ENCODE measurements around the gene ERV3-1. TPM values are rescaled to one million over a fixed set of nuclear protein-coding genes. Genes with fewer than 3 reads are reported as not detected.
"Not testable (repeated sequence)": the region's sequence is repeated elsewhere in the genome, so short reads cannot be mapped to it uniquely, and the experiment has no call there.

ERV3-1 gene, protein sequence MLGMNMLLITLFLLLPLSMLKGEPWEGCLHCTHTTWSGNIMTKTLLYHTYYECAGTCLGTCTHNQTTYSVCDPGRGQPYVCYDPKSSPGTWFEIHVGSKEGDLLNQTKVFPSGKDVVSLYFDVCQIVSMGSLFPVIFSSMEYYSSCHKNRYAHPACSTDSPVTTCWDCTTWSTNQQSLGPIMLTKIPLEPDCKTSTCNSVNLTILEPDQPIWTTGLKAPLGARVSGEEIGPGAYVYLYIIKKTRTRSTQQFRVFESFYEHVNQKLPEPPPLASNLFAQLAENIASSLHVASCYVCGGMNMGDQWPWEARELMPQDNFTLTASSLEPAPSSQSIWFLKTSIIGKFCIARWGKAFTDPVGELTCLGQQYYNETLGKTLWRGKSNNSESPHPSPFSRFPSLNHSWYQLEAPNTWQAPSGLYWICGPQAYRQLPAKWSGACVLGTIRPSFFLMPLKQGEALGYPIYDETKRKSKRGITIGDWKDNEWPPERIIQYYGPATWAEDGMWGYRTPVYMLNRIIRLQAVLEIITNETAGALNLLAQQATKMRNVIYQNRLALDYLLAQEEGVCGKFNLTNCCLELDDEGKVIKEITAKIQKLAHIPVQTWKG
- total RNA-seq, result 6.7 and 8.7 TPM in 2 replicates

DNA sequence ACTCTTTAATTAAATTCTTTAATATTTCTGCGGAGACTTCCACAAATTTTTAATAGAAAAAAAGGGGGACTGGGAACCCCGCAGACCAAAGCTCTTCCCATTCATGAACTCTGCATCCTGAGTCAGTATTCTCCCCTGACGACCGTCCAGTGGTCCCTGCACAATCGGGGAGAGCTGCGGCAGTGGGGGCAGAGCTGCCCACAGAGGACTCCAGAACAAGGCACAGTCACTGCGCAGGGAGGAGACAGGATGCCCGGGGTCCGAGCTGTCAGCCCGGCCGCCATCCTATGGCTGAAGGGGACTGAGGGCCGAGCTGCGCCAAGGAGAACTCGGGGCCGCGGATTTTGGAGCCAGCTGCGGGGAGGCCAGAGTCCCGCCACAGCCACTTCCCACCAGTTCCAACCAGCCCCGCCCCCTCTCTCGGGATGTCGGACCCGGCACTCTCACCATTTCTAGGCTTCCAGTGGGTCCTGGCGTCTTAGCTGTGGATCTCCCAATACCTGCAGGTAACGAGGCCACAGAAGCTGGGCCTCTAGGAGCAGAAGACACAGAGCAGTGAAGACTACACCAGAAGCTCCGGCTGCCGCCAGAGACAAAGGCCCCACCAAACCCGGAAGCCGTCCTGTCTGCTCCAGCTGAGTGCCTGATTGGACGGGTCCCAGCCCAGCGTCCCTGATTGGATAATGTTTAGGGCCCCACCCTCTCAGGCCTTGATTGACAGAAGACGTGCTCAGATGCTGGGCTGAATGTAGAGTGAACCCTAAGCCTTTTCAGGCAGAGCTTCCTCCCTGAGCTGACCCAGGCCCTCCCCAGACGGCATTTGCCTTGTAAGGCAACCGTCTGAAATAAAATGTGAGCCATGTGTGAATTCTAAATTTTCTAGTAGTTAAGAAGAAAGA is at the start of gene ERV3-1:
Gene ERV3-1, minus strand, starts transcription at position 594 of the 899 bp plus-strand sequence. CDS start 13,661 bp downstream, outside the sequence.
- peaks cover 32% of the 10 kb centered on the region for H3K36me3 Mint-ChIP-seq (ENCODE audit: low read depth)
- H3K9me3 Mint-ChIP-seq, result peaks cover 27% of the 10 kb centered on the region
- peak within 1 kb of the TSS; percentile 97 for H3K4me3 Mint-ChIP-seq
- H3K27ac Mint-ChIP-seq, result peak within 1 kb of the TSS; percentile 91
- peaks cover 29% of the 10 kb centered on the region for H3K4me1 Mint-ChIP-seq (ENCODE audit: low read depth)
- peak; percentile 90 for DNase-seq (ENCODE audit: low spot score)
- H3K27me3 Mint-ChIP-seq (ENCODE audit: insufficient read depth), result no peaks in the 10 kb centered on the region
- intact Hi-C loops (cut with micrococcal nuclease), result loop anchor here (1.0 to 10.0 kb wide), 11 partner anchors 32 to 1988 kb away; partner anchors contain the start of genes SBDS, TYW1, ZNF138 and ZNF273

DNA sequence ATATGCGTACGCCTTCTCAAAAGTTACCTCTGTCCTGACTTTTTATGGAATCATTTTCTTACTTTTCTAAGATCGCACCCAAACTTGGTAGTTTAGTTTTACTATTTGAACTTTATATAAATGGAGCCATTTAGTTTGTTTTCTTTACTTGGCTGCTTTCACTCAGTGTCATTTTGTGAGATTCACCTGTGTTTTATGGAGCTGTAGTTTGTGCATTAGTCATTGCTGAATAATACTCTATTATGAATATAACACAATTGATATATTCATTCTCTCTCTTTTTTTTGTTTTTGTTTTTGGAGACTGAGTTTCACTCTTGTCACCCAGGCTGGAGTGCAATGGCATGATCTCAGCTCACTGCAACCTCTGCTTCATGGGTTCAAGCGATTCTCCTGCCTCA is 49.3 kb upstream of the ERV3-1 start:
- Mint-ChIP-seq H3K9me3 (peaks cover 10% of the 10 kb centered on the region), H3K36me3 (ENCODE audit: low read depth) (peaks cover 34% of the 10 kb centered on the region)
- H3K27ac Mint-ChIP-seq; intact Hi-C loops (cut with micrococcal nuclease); DNase-seq (ENCODE audit: low spot score); H3K4me3 Mint-ChIP-seq; H3K4me1 Mint-ChIP-seq (ENCODE audit: low read depth); H3K27me3 Mint-ChIP-seq (ENCODE audit: insufficient read depth): not testable (repeated sequence)

DNA sequence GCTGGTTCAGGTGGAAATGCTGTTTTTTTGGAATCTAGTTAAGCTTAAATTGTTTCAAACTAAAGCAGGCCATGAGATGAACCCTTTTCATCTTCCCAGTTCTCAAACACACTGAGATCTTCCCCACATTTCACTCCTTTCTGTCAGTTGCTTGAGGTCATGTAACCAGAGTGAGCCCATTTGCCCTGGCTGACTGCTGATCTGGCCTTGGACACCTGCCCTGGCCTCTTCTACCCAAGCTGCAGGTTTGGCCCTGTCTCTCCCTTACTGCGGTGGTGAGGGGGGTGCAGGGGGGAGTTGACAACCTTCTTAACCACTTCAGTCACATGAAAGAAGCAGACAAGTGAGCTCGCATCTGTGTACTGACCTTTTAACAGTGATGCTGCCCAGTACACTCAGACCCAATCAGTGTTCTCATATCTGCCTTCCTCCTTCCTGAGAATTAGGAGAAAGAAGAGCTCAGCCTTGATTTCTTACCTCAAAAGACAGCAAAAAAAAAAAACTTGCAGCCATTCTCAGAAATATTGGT is 48.0 kb upstream of the ERV3-1 start:
- H3K4me1 Mint-ChIP-seq (ENCODE audit: low read depth); DNase-seq (ENCODE audit: low spot score); H3K27me3 Mint-ChIP-seq (ENCODE audit: insufficient read depth); H3K4me3 Mint-ChIP-seq; H3K27ac Mint-ChIP-seq; intact Hi-C loops (cut with micrococcal nuclease): not testable (repeated sequence)
- H3K36me3 Mint-ChIP-seq (ENCODE audit: low read depth), result peaks cover 39% of the 10 kb centered on the region
- peaks cover 10% of the 10 kb centered on the region for H3K9me3 Mint-ChIP-seq

DNA sequence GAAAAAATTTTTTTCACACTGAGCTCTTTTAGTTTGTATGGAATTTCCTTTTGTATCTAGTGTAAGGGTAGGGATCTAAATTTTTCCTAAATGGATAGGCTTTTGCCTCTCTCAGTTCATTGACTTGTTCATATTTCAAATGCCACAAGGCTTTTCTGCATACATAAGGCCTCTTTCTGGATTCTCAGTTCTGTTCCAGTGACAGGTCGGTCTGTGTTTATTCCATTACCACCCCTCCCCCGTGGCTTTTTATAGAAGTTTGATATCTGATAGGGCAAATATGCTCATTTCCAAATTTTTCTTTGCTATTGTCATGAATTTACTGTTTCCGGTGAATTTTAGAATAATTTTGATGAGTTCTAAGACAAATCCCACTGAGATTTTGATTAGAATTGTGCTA is 45.2 kb upstream of the ERV3-1 start:
- H3K27me3 Mint-ChIP-seq (ENCODE audit: insufficient read depth); intact Hi-C loops (cut with micrococcal nuclease); H3K27ac Mint-ChIP-seq; DNase-seq (ENCODE audit: low spot score); H3K4me3 Mint-ChIP-seq; H3K4me1 Mint-ChIP-seq (ENCODE audit: low read depth): not testable (repeated sequence)
- peaks cover 10% of the 10 kb centered on the region for H3K9me3 Mint-ChIP-seq
- H3K36me3 Mint-ChIP-seq (ENCODE audit: low read depth), result peaks cover 27% of the 10 kb centered on the region

DNA sequence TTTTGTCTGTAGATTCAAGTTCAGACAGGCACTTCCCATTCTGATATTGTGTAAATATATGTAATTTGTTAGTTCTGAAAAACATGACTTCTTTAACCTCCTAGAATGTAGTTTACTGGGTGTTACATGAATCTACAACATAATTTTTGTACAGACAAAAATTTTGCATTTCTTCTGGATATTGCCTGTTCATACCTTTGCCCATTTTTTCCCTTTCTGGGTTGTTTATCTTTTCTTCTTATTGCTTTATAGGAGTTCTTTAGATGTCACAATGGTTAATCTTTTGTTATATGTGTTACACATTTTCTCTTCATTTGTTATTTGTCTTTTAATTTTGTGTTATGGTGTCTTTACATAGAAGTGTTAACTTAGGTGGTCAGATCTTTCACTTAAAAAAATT is 44.7 kb upstream of the ERV3-1 start:
- not testable (repeated sequence) for DNase-seq (ENCODE audit: low spot score)

DNA sequence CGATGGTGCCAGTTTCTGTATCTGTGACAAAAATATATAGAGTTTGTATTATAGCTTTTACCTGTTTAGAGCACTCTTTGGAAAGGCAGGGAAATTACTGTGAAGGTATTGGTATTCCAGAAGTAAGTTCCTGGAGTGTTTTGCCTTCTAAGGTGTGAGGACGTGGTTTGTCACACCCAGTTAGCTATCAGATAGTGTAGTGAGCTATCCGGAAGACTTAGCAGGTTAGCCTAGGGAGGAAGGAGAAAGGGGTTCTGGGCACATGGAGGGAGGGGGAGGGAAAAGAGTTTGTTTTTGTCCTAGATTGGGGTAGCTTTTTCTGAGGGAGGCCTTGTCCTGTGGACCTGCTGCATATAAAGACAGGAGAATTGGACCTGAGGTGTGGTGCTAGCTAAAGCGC is 39.8 kb upstream of the ERV3-1 start:
- H3K27ac Mint-ChIP-seq; H3K27me3 Mint-ChIP-seq (ENCODE audit: insufficient read depth); intact Hi-C loops (cut with micrococcal nuclease); H3K4me3 Mint-ChIP-seq; H3K4me1 Mint-ChIP-seq (ENCODE audit: low read depth); DNase-seq (ENCODE audit: low spot score); H3K9me3 Mint-ChIP-seq: not testable (repeated sequence)
- peaks cover 18% of the 10 kb centered on the region for H3K36me3 Mint-ChIP-seq (ENCODE audit: low read depth)

More for the DNA sequence above, 44.7 kb upstream of the ERV3-1 start:
- intact Hi-C loops (cut with micrococcal nuclease); H3K4me1 Mint-ChIP-seq (ENCODE audit: low read depth); H3K27me3 Mint-ChIP-seq (ENCODE audit: insufficient read depth); H3K4me3 Mint-ChIP-seq; H3K27ac Mint-ChIP-seq: not testable (repeated sequence)
- Mint-ChIP-seq H3K36me3 (ENCODE audit: low read depth) (peaks cover 29% of the 10 kb centered on the region), H3K9me3 (peaks cover 10% of the 10 kb centered on the region)

DNA sequence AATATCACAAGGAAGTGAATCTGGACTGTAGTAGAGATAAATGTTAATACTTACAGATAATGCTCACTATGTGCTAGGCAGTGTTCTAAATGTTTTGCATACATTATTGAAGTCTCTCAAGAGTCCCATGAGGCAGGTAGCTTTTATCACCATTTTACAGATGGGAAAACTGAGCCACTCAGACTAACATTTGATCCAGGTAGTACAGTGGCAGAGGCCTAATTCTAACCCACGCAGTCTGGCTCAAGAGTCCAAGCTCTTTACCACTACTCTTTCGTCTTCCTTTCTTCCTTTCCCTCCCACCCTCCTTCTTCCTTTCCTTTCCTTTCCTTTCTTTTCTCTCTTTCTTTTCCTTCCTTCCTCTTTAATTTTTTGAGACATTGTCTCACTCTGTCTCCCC is 39.1 kb upstream of the ERV3-1 start:
- H3K27ac Mint-ChIP-seq; H3K4me1 Mint-ChIP-seq (ENCODE audit: low read depth); DNase-seq (ENCODE audit: low spot score); intact Hi-C loops (cut with micrococcal nuclease); H3K9me3 Mint-ChIP-seq; H3K27me3 Mint-ChIP-seq (ENCODE audit: insufficient read depth); H3K4me3 Mint-ChIP-seq: not testable (repeated sequence)
- peaks cover 12% of the 10 kb centered on the region for H3K36me3 Mint-ChIP-seq (ENCODE audit: low read depth)

DNA sequence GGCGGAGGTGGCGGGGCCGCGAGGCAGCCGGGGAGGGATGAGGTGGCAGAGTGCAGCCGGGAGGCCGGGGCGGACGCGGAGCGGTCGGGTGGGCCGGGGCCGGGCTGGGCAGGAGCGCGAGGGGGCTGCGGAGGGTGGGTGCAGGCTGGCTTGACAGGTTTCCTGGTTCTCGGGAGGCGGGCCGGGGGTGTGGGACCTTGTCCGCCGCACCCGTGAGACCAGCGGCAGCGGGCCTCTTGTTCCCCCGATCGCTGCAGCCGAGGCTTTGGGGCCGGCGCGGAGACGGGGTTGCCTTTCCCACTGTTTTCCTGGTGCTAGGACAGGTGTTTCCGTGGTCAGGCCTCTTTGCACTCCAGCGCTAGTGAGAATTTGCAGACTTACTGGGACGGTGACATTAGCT is 32.3 kb upstream of the ERV3-1 start:
- H3K4me3 Mint-ChIP-seq, result peak overlapping the region; percentile 90
- peaks cover 16% of the 10 kb centered on the region for H3K4me1 Mint-ChIP-seq (ENCODE audit: low read depth)
- not testable (repeated sequence) for H3K27me3 Mint-ChIP-seq (ENCODE audit: insufficient read depth); H3K9me3 Mint-ChIP-seq; H3K36me3 Mint-ChIP-seq (ENCODE audit: low read depth)
- intact Hi-C loops (cut with micrococcal nuclease), result loop anchor here (1.0 to 5.0 kb wide), 9 partner anchors 32 to 732 kb away; partner anchors contain the start of genes ERV3-1, ZNF107, ZNF138 and ZNF273
- peak overlapping the region; percentile 74 for H3K27ac Mint-ChIP-seq
- DNase-seq (ENCODE audit: low spot score), result peak; percentile 18

DNA sequence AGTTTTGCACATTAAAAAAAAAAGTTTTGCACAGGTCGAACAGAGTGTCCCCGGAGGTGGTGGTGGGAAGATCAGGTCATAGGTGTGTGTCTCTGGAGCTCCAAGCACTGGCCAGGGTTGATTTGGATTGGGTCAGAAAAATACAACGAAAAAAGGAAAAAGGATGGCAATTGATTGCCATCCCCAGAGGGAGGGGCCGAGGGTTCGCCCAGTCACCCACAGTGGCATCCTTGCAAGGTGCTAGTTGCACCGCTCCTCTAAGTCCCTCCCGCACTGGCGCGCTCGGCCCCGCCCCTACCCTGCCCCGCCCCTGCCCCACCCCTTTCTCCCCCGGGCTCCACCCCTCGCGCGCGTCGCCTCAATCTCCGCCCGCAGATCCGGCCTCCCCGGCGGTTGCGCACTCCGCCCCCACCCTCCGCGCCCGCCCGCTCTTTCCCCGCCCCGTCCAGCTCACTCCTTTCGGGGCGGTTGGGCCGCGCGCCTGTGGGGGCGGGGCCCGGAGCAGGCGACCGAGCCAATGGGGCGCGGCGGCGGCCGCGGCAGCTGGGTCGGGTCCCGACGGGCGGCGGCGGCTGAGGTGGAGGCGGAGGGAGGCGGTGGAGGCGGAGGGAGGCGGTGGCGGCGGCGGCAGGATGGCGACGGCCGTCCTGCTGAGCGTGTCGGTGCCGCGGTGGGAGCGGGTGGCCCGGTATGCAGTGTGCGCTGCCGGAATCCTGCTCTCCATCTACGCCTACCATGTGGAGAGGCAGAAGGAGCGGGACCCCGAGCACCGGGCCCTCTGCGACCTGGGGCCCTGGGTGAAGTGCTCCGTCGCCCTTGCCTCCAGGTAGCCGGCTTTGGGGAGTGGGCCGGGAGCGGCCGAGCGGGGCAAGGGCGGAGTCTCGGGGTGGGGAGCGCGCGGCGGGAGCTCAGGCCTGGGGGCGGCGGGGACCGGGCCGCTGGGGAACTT is 31.5 kb upstream of the ERV3-1 start:
- intact Hi-C loops (cut with micrococcal nuclease), result loop anchor here (1.0 to 5.0 kb wide), 8 partner anchors 32 to 731 kb away; partner anchors contain the start of genes ERV3-1, ZNF107, ZNF138 and ZNF680
- H3K4me3 Mint-ChIP-seq, result peak overlapping the region; percentile 79
- H3K27ac Mint-ChIP-seq, result peak overlapping the region; percentile 73
- DNase-seq (ENCODE audit: low spot score), result peak; percentile 83
- peaks cover 16% of the 10 kb centered on the region for H3K4me1 Mint-ChIP-seq (ENCODE audit: low read depth)
- H3K9me3 Mint-ChIP-seq, result peaks cover 4% of the 10 kb centered on the region
- H3K36me3 Mint-ChIP-seq (ENCODE audit: low read depth), result peaks cover 4% of the 10 kb centered on the region
- no peaks in the 10 kb centered on the region for H3K27me3 Mint-ChIP-seq (ENCODE audit: insufficient read depth)

DNA sequence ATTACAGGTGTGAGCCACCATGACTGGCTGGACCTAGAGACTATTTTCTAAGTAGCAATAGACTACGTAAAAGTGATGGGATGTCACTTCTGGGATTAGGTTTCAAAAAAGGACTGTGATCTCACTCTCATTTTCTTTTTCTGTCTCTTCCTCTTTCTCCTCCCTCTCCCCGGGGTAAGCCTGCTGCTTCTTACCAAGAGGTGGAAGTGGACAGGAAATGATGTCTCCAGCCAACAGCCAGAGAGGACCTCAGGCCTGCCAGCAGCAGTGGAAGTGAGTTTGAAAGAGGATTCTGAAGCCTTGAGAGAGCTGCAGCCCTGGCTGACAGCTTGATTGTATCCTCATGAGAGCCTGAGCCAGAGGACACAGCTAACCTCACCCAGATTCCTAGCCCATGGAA is 30.0 kb upstream of the ERV3-1 start:
- intact Hi-C loops (cut with micrococcal nuclease), result loop anchor here (5.0 kb wide), 2 partner anchors 84 to 474 kb away; partner anchors contain the start of gene ZNF680
- H3K36me3 Mint-ChIP-seq (ENCODE audit: low read depth); H3K4me3 Mint-ChIP-seq; H3K27me3 Mint-ChIP-seq (ENCODE audit: insufficient read depth); H3K9me3 Mint-ChIP-seq; H3K27ac Mint-ChIP-seq; DNase-seq (ENCODE audit: low spot score): not testable (repeated sequence)
- peaks cover 16% of the 10 kb centered on the region for H3K4me1 Mint-ChIP-seq (ENCODE audit: low read depth)

DNA sequence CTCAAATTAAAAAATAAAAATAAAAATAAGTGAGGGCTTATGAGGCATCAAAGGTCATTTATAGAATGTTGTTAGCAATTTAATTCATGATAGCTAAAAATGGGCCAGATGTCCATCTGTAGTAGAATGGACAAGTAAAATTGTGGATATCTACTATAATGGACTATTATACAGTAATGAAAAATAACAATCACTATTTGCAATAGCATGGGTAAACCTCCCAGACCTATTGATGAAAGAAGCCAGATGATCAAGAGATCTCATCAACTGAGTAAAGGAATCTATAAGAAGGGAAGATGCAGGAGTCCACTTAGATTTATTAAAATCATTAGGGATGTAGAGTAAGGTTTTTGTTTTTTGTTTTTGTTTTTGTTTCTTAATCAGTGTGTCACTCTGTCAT is 29.0 kb upstream of the ERV3-1 start:
- H3K36me3 Mint-ChIP-seq (ENCODE audit: low read depth); DNase-seq (ENCODE audit: low spot score); H3K27me3 Mint-ChIP-seq (ENCODE audit: insufficient read depth); H3K9me3 Mint-ChIP-seq; H3K27ac Mint-ChIP-seq; H3K4me3 Mint-ChIP-seq: not testable (repeated sequence)
- intact Hi-C loops (cut with micrococcal nuclease), result loop anchor here (5.0 kb wide), 2 partner anchors 83 to 473 kb away; partner anchors contain the start of gene ZNF680
- peaks cover 16% of the 10 kb centered on the region for H3K4me1 Mint-ChIP-seq (ENCODE audit: low read depth)

All from activated T-helper 1 cell treated with anti-CD3 and anti-CD28 coated beads, Interleukin-12 subunit alpha, Interleukin-12 subunit beta, Interleukin-2, Interleukin-4 antibody, amounts not matched to agents 30 ng/mL and 10 ng/mL and 1 ng/mL, durations not matched to agents 14 hours and 24 hours and 36 hours (primary cell).